CD14-positive monocyte (primary cell): Measurements from ENCODE around the gene TLK2. TPM values are rescaled to one million over a fixed set of nuclear protein-coding genes. Genes with fewer than 3 reads are reported as not detected.

Experiments used
- DNase-seq, 3 donors: peaks; one replicate each; pipeline ENCODE4 v3.0.0-alpha.2; 2011 to 2022
- H2AFZ ChIP-seq: 2 replicates; pipeline ENCODE4 v1.6.0; 2012; ENCODE audit warnings: mild to moderate bottlenecking, low read depth, low read length, inconsistent platforms; ENCODE audit not compliant: insufficient read depth, poor library complexity, severe bottlenecking
- H3K27ac ChIP-seq, 2 donors: 1 replicate in 1 of 2; 2 replicates in 1 of 2; pipeline ENCODE4 v1.5.1; 2012 to 2013; ENCODE audit warnings: low read length in 2 of 2, control low read depth in 1 of 2, inconsistent platforms in 1 of 2, low read depth in 1 of 2, mild to moderate bottlenecking in 1 of 2
- H3K27me3 ChIP-seq, 2 donors: one replicate each; pipeline versions ENCODE4 v1.6.0 to v1.6.1; 2011 to 2013; ENCODE audit warnings: low read length in 2 of 2; ENCODE audit not compliant: control insufficient read depth in 2 of 2, insufficient read depth in 2 of 2
- H3K36me3 ChIP-seq, 2 donors: replicated peaks in 1 of 2; 1 replicate in 1 of 2; 2 replicates in 1 of 2; pipeline versions ENCODE4 v1.5.1 to v1.6.1; 2012 to 2013; ENCODE audit warnings: low read length in 2 of 2, control low read depth in 1 of 2, inconsistent platforms in 1 of 2, mild to moderate bottlenecking in 1 of 2; ENCODE audit not compliant: insufficient read depth in 2 of 2, control insufficient read depth in 1 of 2
- H3K4me1 ChIP-seq, 2 donors: 1 replicate in 1 of 2; 2 replicates in 1 of 2; pipeline versions ENCODE4 v1.5.1 to v1.6.1; 2012 to 2013; ENCODE audit warnings: low read length in 2 of 2, control low read depth in 1 of 2, inconsistent platforms in 1 of 2, mild to moderate bottlenecking in 1 of 2, moderate library complexity in 1 of 2; ENCODE audit not compliant: insufficient read depth in 2 of 2, control insufficient read depth in 1 of 2
- H3K4me2 ChIP-seq: replicated peaks from 2 replicates; pipeline ENCODE3; 2012; ENCODE audit warnings: low read length, moderate library complexity, mild to moderate bottlenecking; ENCODE audit not compliant: poor library complexity, severe bottlenecking; ENCODE audit errors: extremely low read depth
- H3K4me3 ChIP-seq, 3 experiments: fragments of 200-600 bp in 1 of 3; sonication (generic) in 1 of 3; replicated peaks in 1 of 3; 1 replicate in 2 of 3; 2 replicates in 1 of 3; pipeline ENCODE4 v1.5.1; 2011 to 2013; ENCODE audit warnings: low read length in 3 of 3, mild to moderate bottlenecking in 3 of 3, control low read depth in 2 of 3, low read depth in 2 of 3, inconsistent platforms in 1 of 3, moderate library complexity in 1 of 3
- H3K79me2 ChIP-seq: 2 replicates; pipeline ENCODE4 v1.6.0; 2012; ENCODE audit warnings: mild to moderate bottlenecking, control low read depth, inconsistent platforms, low read length, moderate library complexity; ENCODE audit not compliant: insufficient read depth
- H3K9ac ChIP-seq: 2 replicates; pipeline ENCODE4 v1.6.0; 2017; ENCODE audit warnings: low read length, mild to moderate bottlenecking; ENCODE audit not compliant: insufficient read depth, poor library complexity, severe bottlenecking
- H3K9me3 ChIP-seq, 2 donors: replicated peaks in 1 of 2; 1 replicate in 1 of 2; 2 replicates in 1 of 2; pipeline versions ENCODE4 v1.5.1 to v1.6.1; 2012 to 2013; ENCODE audit warnings: low read length in 2 of 2, control low read depth in 1 of 2; ENCODE audit not compliant: control insufficient read depth in 1 of 2, insufficient read depth in 1 of 2
- H4K20me1 ChIP-seq: 2 replicates; pipeline ENCODE4 v1.6.0; 2012; ENCODE audit warnings: mild to moderate bottlenecking, low read length, control low read depth, moderate library complexity; ENCODE audit not compliant: insufficient read depth
- H3K27ac Mint-ChIP-seq, 7 donors: one replicate each; pipeline ENCODE4 v1.8.0; 2020; ENCODE audit warnings: mild to moderate bottlenecking in 7 of 7, mixed read lengths in 7 of 7, moderate library complexity in 6 of 7, inconsistent platforms in 2 of 7
- H3K27me3 Mint-ChIP-seq, 3 donors: one replicate each; pipeline ENCODE4 v1.8.0; 2021 to 2022; ENCODE audit warnings: low read depth in 3 of 3, mild to moderate bottlenecking in 3 of 3, mixed read lengths in 3 of 3, moderate library complexity in 3 of 3, inconsistent platforms in 1 of 3
- H3K36me3 Mint-ChIP-seq, 2 donors: one replicate each; pipeline ENCODE4 v1.8.0; 2020; ENCODE audit warnings: mixed read lengths in 2 of 2, inconsistent platforms in 1 of 2, mild to moderate bottlenecking in 1 of 2
- H3K4me1 Mint-ChIP-seq: one replicate; pipeline ENCODE4 v1.8.0; 2020; ENCODE audit warnings: mild to moderate bottlenecking, mixed read lengths
- H3K4me3 Mint-ChIP-seq, 2 donors: one replicate each; pipeline ENCODE4 v1.8.0; 2020; ENCODE audit warnings: mild to moderate bottlenecking in 2 of 2, mixed read lengths in 2 of 2, moderate library complexity in 1 of 2
- H3K9me3 Mint-ChIP-seq, 7 donors: one replicate each; pipeline ENCODE4 v1.8.0; 2020 to 2022; ENCODE audit warnings: mixed read lengths in 7 of 7, mild to moderate bottlenecking in 6 of 7, moderate library complexity in 6 of 7, inconsistent platforms in 2 of 7
- WGBS: methylation state at CpG from one replicate; pipeline ENCODE4 v1.1.5; 2013; ENCODE audit warnings: missing lambda C conversion rate; ENCODE audit not compliant: insufficient coverage; 5-methylcytosine and 5-hydroxymethylcytosine counted together
- intact Hi-C, 2 donors: fragments of 100-400 bp; cut with micrococcal nuclease; formaldehyde crosslinking; loops; one replicate each; pipeline versions ENCODE4 v1.15.0 to v1.15.1; 2023
- polyA plus RNA-seq, 3 donors: library from polyadenylated mRNA; depleted of rRNA in 1 of 3; unstranded in 2 of 3; stranded (reverse) in 1 of 3; fragments of 300-500 nt in 2 of 3; fragments of >200 nt in 1 of 3; fragmentation: Illumina TruSeq in 2 of 3; gene quantifications; 1 replicate in 2 of 3; 2 replicates in 1 of 3; pipeline ENCODE4 v1.2.3, GENCODE V29; 2012 to 2021
- TF ChIP-seq, protein P1 (sequence below): fragments of 200-600 bp; IDR thresholded peaks from one replicate; pipeline ENCODE4 v1.8.0; 2022; ENCODE audit warnings: antibody characterized with exemption, mild to moderate bottlenecking

Gene TLK2
- polyA plus RNA-seq, 3 donors: 4.0 to 28.2 (median 4.3) TPM

DNA sequence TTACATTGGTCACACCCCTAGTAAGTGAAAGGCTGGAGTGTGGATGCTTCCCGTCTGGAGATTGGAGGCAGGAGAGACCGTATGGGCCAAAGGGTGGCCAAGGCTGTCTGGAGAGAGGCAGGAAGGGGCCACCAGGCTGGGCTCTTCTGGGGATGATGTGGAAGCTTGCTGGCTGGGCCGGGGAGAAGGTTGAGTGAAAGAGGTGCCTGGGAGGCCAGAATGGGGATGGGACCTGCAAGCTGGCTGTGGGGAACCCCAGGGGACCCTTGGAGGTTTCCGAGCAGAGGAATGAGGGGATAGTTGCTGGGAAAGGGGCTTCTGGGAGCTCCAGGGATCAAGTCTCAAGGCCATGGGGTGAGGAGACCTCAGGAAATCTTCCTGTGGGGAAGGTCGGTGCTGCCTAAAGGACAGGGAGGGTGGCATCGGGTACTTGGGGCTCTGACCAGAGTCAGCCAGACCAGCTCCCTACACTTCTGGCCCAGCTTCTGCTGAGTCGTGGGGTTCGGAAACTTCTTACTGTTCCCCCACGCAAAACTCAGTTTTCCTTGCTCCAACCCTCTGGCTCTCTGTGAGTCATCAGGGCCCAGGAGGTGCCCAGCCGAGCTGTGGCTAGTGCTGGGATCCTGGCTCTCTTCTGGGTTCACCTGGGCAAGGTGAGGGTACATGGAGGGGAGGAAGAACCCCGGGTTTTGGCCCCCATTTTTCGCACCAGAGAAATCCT is 151.9 kb downstream of the TLK2 start:
- peaks cover 35 to 50% (median 41%) of the 10 kb centered on the region in 3 donors for H3K27me3 Mint-ChIP-seq
- H3K9me3 ChIP-seq: no peaks in the 10 kb centered on the region
- no peak overlapping the region for H3K27ac Mint-ChIP-seq
- H3K4me2 ChIP-seq: no peak overlapping the region
- H3K27me3 ChIP-seq: peaks cover 3 to 31% of the 10 kb centered on the region in 2 donors
- WGBS: 89% methylated on average over 9 of the region's 12 CpGs
- peaks cover 0 to 3% (median 0%) of the 10 kb centered on the region in 7 donors for H3K9me3 Mint-ChIP-seq
- intact Hi-C loops: no loop called here
- no peaks in the 10 kb centered on the region for H4K20me1 ChIP-seq
- H3K4me3 Mint-ChIP-seq: no peak overlapping the region
- H3K27ac ChIP-seq: no peak overlapping the region
- no peak overlapping the region for H3K9ac ChIP-seq
- H3K79me2 ChIP-seq: no peaks in the 10 kb centered on the region
- H2AFZ ChIP-seq: no peak overlapping the region
- peaks cover 36% of the 10 kb centered on the region for H3K4me1 Mint-ChIP-seq
- H3K4me3 ChIP-seq: no peak overlapping the region
- no peaks in the 10 kb centered on the region for H3K36me3 ChIP-seq
- peaks cover 21 to 25% of the 10 kb centered on the region in 2 donors for H3K4me1 ChIP-seq
- DNase-seq: no peak
- H3K36me3 Mint-ChIP-seq: peaks cover 0 to 3% of the 10 kb centered on the region in 2 donors
- TF ChIP-seq, protein P1, sequence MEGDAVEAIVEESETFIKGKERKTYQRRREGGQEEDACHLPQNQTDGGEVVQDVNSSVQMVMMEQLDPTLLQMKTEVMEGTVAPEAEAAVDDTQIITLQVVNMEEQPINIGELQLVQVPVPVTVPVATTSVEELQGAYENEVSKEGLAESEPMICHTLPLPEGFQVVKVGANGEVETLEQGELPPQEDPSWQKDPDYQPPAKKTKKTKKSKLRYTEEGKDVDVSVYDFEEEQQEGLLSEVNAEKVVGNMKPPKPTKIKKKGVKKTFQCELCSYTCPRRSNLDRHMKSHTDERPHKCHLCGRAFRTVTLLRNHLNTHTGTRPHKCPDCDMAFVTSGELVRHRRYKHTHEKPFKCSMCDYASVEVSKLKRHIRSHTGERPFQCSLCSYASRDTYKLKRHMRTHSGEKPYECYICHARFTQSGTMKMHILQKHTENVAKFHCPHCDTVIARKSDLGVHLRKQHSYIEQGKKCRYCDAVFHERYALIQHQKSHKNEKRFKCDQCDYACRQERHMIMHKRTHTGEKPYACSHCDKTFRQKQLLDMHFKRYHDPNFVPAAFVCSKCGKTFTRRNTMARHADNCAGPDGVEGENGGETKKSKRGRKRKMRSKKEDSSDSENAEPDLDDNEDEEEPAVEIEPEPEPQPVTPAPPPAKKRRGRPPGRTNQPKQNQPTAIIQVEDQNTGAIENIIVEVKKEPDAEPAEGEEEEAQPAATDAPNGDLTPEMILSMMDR: no peak

DNA sequence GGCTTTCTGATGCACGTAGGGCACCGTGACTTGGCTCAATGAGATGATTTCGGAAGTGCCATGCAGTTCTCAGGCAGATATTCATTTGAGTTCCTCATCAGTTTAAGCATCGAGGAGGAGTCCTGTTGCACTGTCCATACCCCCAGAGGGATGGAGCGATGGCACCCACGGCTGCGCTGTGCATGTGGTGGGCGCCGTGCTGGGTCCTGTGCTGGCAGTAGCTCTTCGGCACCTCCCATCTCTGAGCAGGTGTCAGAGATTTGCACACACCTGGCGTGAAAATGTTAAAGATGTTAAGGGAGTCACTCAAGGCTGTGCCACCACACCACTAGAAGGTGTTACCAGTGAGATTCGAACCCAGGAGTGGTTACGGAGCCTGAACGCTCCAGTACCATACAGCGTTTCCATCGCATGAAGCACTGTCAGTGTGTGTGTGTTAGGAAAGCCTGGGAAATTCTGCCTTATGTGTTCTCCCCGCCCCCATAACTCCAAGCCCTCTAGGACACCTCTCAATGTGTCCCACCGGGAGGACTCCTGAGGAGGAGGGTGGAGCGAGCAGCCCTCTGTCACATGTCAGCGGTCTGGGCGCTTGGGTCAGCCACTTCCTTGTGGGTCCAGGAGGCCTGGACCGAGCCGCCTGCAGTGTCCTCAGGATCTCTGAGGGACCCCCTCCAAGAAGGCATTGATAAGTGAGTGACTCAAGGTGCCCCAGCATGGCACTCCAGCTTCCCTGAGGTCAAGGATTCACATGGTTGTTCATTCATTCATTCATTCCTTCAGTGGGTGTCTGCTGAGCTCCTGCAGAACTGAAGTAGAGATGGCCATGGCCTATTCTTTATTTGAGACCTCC is 152.7 kb downstream of the TLK2 start:
- 93% methylated on average over 13 of the region's 23 CpGs for WGBS
- Mint-ChIP-seq H3K4me1 (peaks cover 33% of the 10 kb centered on the region), H3K36me3 (peaks cover 0 to 3% of the 10 kb centered on the region in 2 donors), H3K27ac (no peak overlapping the region), H3K4me3 (no peak overlapping the region), H3K27me3 (peaks cover 35 to 50% (median 41%) of the 10 kb centered on the region in 3 donors), H3K9me3 (peaks cover 0 to 3% (median 0%) of the 10 kb centered on the region in 7 donors)
- TF ChIP-seq, protein P1: no peak
- no peak overlapping the region for H3K4me3 ChIP-seq
- H2AFZ ChIP-seq: no peak overlapping the region
- H3K27me3 ChIP-seq: peaks cover 3 to 31% of the 10 kb centered on the region in 2 donors
- no peak overlapping the region for H3K4me2 ChIP-seq
- H3K9me3 ChIP-seq: no peaks in the 10 kb centered on the region
- no peaks in the 10 kb centered on the region for H3K36me3 ChIP-seq
- no peak for DNase-seq
- H3K4me1 ChIP-seq: peaks cover 20 to 23% of the 10 kb centered on the region in 2 donors
- intact Hi-C loops: no loop called here
- no peak overlapping the region for H3K27ac ChIP-seq
- no peak overlapping the region for H3K9ac ChIP-seq
- no peaks in the 10 kb centered on the region for H3K79me2 ChIP-seq
- no peaks in the 10 kb centered on the region for H4K20me1 ChIP-seq
